GM12878 (cell line): ENCODE data around the gene ASAP3. TPM values are rescaled to one million over a fixed set of nuclear protein-coding genes. Genes with fewer than 3 reads are reported as not detected.

ENCODE experiments used
- ATAC-seq: fragments of 200-7000 bp; cut with Tn5 transposase; 3 replicates; pipeline ENCODE4 v1.9.1; 2020; ENCODE audit warnings: mild to moderate bottlenecking, moderate library complexity
- BruUV-seq: library from RNA; stranded (reverse); fragments of 400-500 nt; replicated peaks from 2 replicates; lab custom pipeline; 2021; lab: Mats Ljungman, UMichigan
- CTCF ChIA-PET: fragments of 300-600 bp; sonication (Branson Sonifier 250); formaldehyde crosslinking; extraction: SDS; loops from one replicate; lab custom pipeline; 2021; ENCODE audit warnings: inconsistent platforms; lab: Yijun Ruan, JAX
- POLR2A ChIA-PET: fragments of 350-600 bp; formaldehyde crosslinking; extraction: SDS; loops from one replicate; lab custom pipeline; 2021; ENCODE audit warnings: inconsistent platforms; lab: Charles Lee
- RAD21 ChIA-PET: fragments of 300-600 bp; sonication (Branson Sonifier 250); formaldehyde crosslinking; loops from one replicate; lab custom pipeline; 2023; ENCODE audit warnings: antibody characterized with exemption; ENCODE audit not compliant: unreplicated experiment; lab: Charles Lee
- SMC1A ChIA-PET: fragments of 300-600 bp; sonication (Branson Sonifier 250); formaldehyde crosslinking; loops from one replicate; lab custom pipeline; 2023; ENCODE audit not compliant: unreplicated experiment, uncharacterized antibody; lab: Charles Lee
- DNase-seq: peaks from one replicate; pipeline ENCODE4 v3.0.0-alpha.2; 2011; ENCODE audit warnings: low read depth, low spot score
- FAIRE-seq: peaks from 3 replicates; lab custom pipeline; 2011; peaks lifted over from hg19 to GRCh38; lab: Jason Lieb, UNC
- H2AFZ ChIP-seq: 2 replicates; pipeline ENCODE4 v1.6.0; 2011; ENCODE audit warnings: low read depth, low read length, control low read depth; ENCODE audit not compliant: control insufficient read depth
- H3K27ac ChIP-seq: 2 replicates; pipeline ENCODE4 v1.5.1; 2011; ENCODE audit warnings: control low read depth; ENCODE audit not compliant: control insufficient read depth, insufficient read depth
- H3K27me3 ChIP-seq, 2 experiments: replicated peaks in 1 of 2; 2 replicates each; pipeline versions ENCODE4 v1.6.0 to v1.6.1; 2011; ENCODE audit warnings: low read length in 1 of 2; ENCODE audit not compliant: control insufficient read depth in 2 of 2, insufficient read depth in 2 of 2
- H3K36me3 ChIP-seq, 2 experiments: 2 replicates each; pipeline ENCODE4 v1.5.1; 2011; ENCODE audit warnings: low read length in 1 of 2; ENCODE audit not compliant: control insufficient read depth in 2 of 2, insufficient read depth in 2 of 2
- H3K4me1 ChIP-seq: 2 replicates; pipeline ENCODE4 v1.6.1; 2011; ENCODE audit warnings: mild to moderate bottlenecking, low read length, moderate library complexity, mixed read lengths; ENCODE audit not compliant: control insufficient read depth, insufficient read depth
- H3K4me2 ChIP-seq: 2 replicates; pipeline ENCODE4 v1.6.0; 2011; ENCODE audit warnings: control low read depth; ENCODE audit not compliant: control insufficient read depth, insufficient read depth
- H3K4me3 ChIP-seq: fragments of 200-600 bp; sonication (generic); 2 replicates; pipeline ENCODE4 v1.5.1; 2016
- H3K79me2 ChIP-seq: 2 replicates; pipeline ENCODE4 v1.6.0; 2011; ENCODE audit warnings: low read length; ENCODE audit not compliant: control insufficient read depth, insufficient read depth
- H3K9ac ChIP-seq: 2 replicates; pipeline ENCODE4 v1.8.0; 2011; ENCODE audit warnings: low read length, control low read depth, mixed read lengths; ENCODE audit not compliant: control insufficient read depth, insufficient read depth
- H3K9me3 ChIP-seq: replicated peaks from 3 replicates; pipeline ENCODE4 v1.5.1; 2011; ENCODE audit warnings: mild to moderate bottlenecking, low read length; ENCODE audit not compliant: control insufficient read depth, insufficient read depth
- H4K20me1 ChIP-seq: 2 replicates; pipeline ENCODE4 v1.6.0; 2011; ENCODE audit not compliant: control insufficient read depth, insufficient read depth
- CBX3 ChIP-seq: fragments of 200-600 bp; sonication (generic); IDR thresholded peaks from 2 replicates; pipeline ENCODE4 v1.6.1; 2016; ENCODE audit warnings: low read depth, borderline replicate concordance
- CREB1 ChIP-seq: IDR thresholded peaks from 2 replicates; pipeline ENCODE4 v1.6.1; 2012; ENCODE audit warnings: low read depth, mild to moderate bottlenecking, inconsistent platforms
- CTCF ChIP-seq, 3 experiments: IDR thresholded peaks in 2 of 3; conservative IDR thresholded peaks in 1 of 3; 2 replicates each; pipeline ENCODE4 v1.5.1; 2011; ENCODE audit warnings: low read depth in 3 of 3, low read length in 3 of 3, mild to moderate bottlenecking in 3 of 3, control low read depth in 2 of 3, moderate library complexity in 2 of 3, inconsistent platforms in 1 of 3, mixed read lengths in 1 of 3; ENCODE audit not compliant: control insufficient read depth in 2 of 3, insufficient read depth in 1 of 3; ENCODE audit errors: extremely low read depth in 1 of 3
- KAT2A ChIP-seq: conservative IDR thresholded peaks from 2 replicates; pipeline ENCODE4 v1.6.1; 2011; ENCODE audit warnings: low read depth, low read length; ENCODE audit not compliant: control insufficient read depth
- LARP7 ChIP-seq: fragments of 450-650 bp; IDR thresholded peaks from 2 replicates; pipeline ENCODE4 v1.6.1; 2017; ENCODE audit warnings: mild to moderate bottlenecking
- NKRF ChIP-seq: fragments of 450-650 bp; conservative IDR thresholded peaks from 2 replicates; pipeline ENCODE4 v1.6.1; 2017; ENCODE audit warnings: mild to moderate bottlenecking, moderate library complexity
- PAX8 ChIP-seq: fragments of 450-650 bp; IDR thresholded peaks from 2 replicates; pipeline ENCODE4 v1.6.1; 2017; ENCODE audit warnings: mild to moderate bottlenecking, moderate library complexity
- PRDM15 ChIP-seq: fragments of 450-650 bp; formaldehyde crosslinking; IDR thresholded peaks from 2 replicates; pipeline ENCODE4 v1.4.0; 2020; ENCODE audit warnings: mild to moderate bottlenecking, moderate library complexity
- SIN3A ChIP-seq: IDR thresholded peaks from 2 replicates; pipeline ENCODE4 v1.6.1; 2012; ENCODE audit warnings: low read depth, low read length, improper control_type of control experiment
- SREBF1 ChIP-seq: IDR thresholded peaks from 2 replicates; pipeline ENCODE4 v1.6.1; 2012; ENCODE audit warnings: mild to moderate bottlenecking, low read length
- SUPT20H ChIP-seq: IDR thresholded peaks from 2 replicates; pipeline ENCODE4 v1.6.1; 2011; ENCODE audit warnings: low read depth, mild to moderate bottlenecking, low read length, moderate library complexity, borderline replicate concordance; ENCODE audit not compliant: control insufficient read depth
- ZNF217 ChIP-seq: fragments of 450-650 bp; IDR thresholded peaks from 2 replicates; pipeline ENCODE4 v1.6.1; 2017; ENCODE audit warnings: antibody characterized with exemption, mild to moderate bottlenecking
- WGBS: methylation state at CpG from one replicate; pipeline ENCODE4 v1.1.6; 2016; ENCODE audit warnings: low lambda C conversion rate; ENCODE audit not compliant: insufficient replicate concordance, insufficient coverage; ENCODE audit errors: missing lambda C conversion rate; 5-methylcytosine and 5-hydroxymethylcytosine counted together
- in situ Hi-C: fragments of 300-500 bp; cut with MboI; formaldehyde crosslinking; loops from 9 replicates; pipeline ENCODE4 v1.14.3; 2018; ENCODE audit warnings: mixed read lengths
- intact Hi-C: fragments of 100-400 bp; cut with micrococcal nuclease; formaldehyde crosslinking; loops from one replicate; pipeline ENCODE4 v1.14.2; 2022; ENCODE audit not compliant: unreplicated experiment
- polyA plus RNA-seq, 11 experiments: library from polyadenylated mRNA; depleted of rRNA in 4 of 11; unstranded in 6 of 11; stranded (reverse) in 5 of 11; fragments of >200 nt; fragmentation: Nextera tagmentation in 4 of 11; fragmentation: Illumina TruSeq in 1 of 11; extraction: Ambion mirVana in 4 of 11; extraction: Trizol in 1 of 11; gene quantifications; 1 replicate in 1 of 11; 2 replicates in 10 of 11; pipeline versions ENCODE4 v1.2.1 to v1.2.3, GENCODE V29; 2011 to 2016; ENCODE audit warnings: inconsistent platforms in 2 of 11, missing spikeins in 2 of 11, low read depth in 1 of 11
- total RNA-seq, 4 experiments: library from RNA; depleted of rRNA in 3 of 4; stranded (reverse); fragments of >200 nt in 3 of 4; fragmentation: Illumina TruSeq in 1 of 4; extraction: Trizol in 1 of 4; gene quantifications; 2 replicates each; pipeline versions ENCODE4 v1.2.1 to v1.2.3, GENCODE V29; 2013 to 2021

Gene ASAP3
- total and polyA plus RNA-seq, 10 of the 15 experiments (the other 5 are each of a cell fraction or from before 2014, with no cell fraction given) = 0.04 to 0.92 (median 0.34) TPM; not detected in 1

- TF ChIP-seq NKRF = no peak
Measured at GRCh38 chr1:23463286-23463685, 20.7 kb downstream of the ASAP3 start (continued).

- no peaks in the 10 kb centered on the region; a peak in 1 of 4 replicates for H3K27me3 ChIP-seq
- ATAC-seq (no peak), FAIRE-seq (no peak), DNase-seq (no peak)
- no TSS peak for BruUV-seq
- H3K4me1 ChIP-seq = no peaks in the 10 kb centered on the region
- intact Hi-C loops = no loop called here
- 46% methylated on average over 2 of the region's 2 CpGs for WGBS
- in situ Hi-C loops = no loop called here
- no peak overlapping the region for H2AFZ ChIP-seq
- ChIA-PET RAD21 (no interaction called here), SMC1A (interaction anchor here (0.6 kb wide), 1 partner anchor 32 kb away, joined by 3 read pairs; no protein-coding TSS in a partner anchor), POLR2A (no interaction called here), CTCF (no interaction called here)
- H3K4me3 ChIP-seq = no peak overlapping the region
- no peaks in the 10 kb centered on the region for H3K79me2 ChIP-seq
- no peaks in the 10 kb centered on the region for H4K20me1 ChIP-seq
- H3K4me2 ChIP-seq = no peak overlapping the region
- H3K36me3 ChIP-seq = no peaks in the 10 kb centered on the region
- TF ChIP-seq CREB1 (no peak), SUPT20H (no peak), PAX8 (no peak), ZNF217 (no peak), LARP7 (no peak), SIN3A (no peak), KAT2A (no peak), SREBF1 (no peak), CTCF (IDR thresholded peaks at IDR 0.05 in 2 of 3, conservative IDR thresholded peaks at IDR 0.05 in 1 of 3; ENCODE audit: control insufficient read depth in 2 of 3, extremely low read depth in 1 of 3, insufficient read depth in 1 of 3, low read depth in 3 of 3, low read length in 3 of 3) (no peak), PRDM15 (no peak), CBX3 (no peak)
- no peak overlapping the region for H3K27ac ChIP-seq
- H3K9me3 ChIP-seq = no peaks in the 10 kb centered on the region
- H3K9ac ChIP-seq = no peak overlapping the region
Measured at GRCh38 chr1:23462766-23463165, 21.2 kb downstream of the ASAP3 start.
